Left kidney (tissue), 2 donors: ENCODE measurements around the gene PON3. TPM values are rescaled to one million over a fixed set of nuclear protein-coding genes. Genes with fewer than 3 reads are reported as not detected.
"Not testable (repeated sequence)": the region's sequence is repeated elsewhere in the genome, so short reads cannot be mapped to it uniquely, and the experiment has no call there.

Experiments used
- DNase-seq: peaks from one replicate; pipeline ENCODE4 v3.0.0-alpha.2; 2013
- polyA plus RNA-seq: library from polyadenylated mRNA; unstranded; fragments of 120-200 nt; gene quantifications from one replicate; pipeline ENCODE4 v1.2.1, GENCODE V29; 2013; ENCODE audit not compliant: insufficient read length

PON3 gene
- polyA plus RNA-seq, 1 donor: 2.5 TPM

- no peak for DNase-seq
Measured at GRCh38 chr7:95412075-95412474, 15.9 kb upstream of the PON3 start.

- no peak for DNase-seq
Measured at GRCh38 chr7:95411666-95412065, 15.5 kb upstream of the PON3 start.

- no peak for DNase-seq
Measured at GRCh38 chr7:95411036-95411435, 14.9 kb upstream of the PON3 start.

GRCh38 chr7:95407751-95408150 is 11.6 kb upstream of the PON3 start:
- no peak for DNase-seq

- DNase-seq: no peak
Measured at GRCh38 chr7:95405800-95406199, 9.6 kb upstream of the PON3 start.

- no peak for DNase-seq
Measured at GRCh38 chr7:95405208-95405607, 9.0 kb upstream of the PON3 start.

- no peak for DNase-seq
Measured at GRCh38 chr7:95404316-95404865, 8.2 kb upstream of the PON3 start.

GRCh38 chr7:95398155-95398940 is 2.2 kb upstream of the PON3 start:
- DNase-seq: no peak

GRCh38 chr7:95397381-95397780 is 1.2 kb upstream of the PON3 start:
- no peak for DNase-seq

- no peak for DNase-seq
Measured at GRCh38 chr7:95395755-95396135, 430 bp downstream of the PON3 start.

GRCh38 chr7:95394370-95394769 is 1.8 kb downstream of the PON3 start:
- DNase-seq: no peak

- no peak for DNase-seq
Measured at GRCh38 chr7:95391761-95392160, 4.4 kb downstream of the PON3 start.

GRCh38 chr7:95389516-95389915 is 6.7 kb downstream of the PON3 start:
- DNase-seq: no peak

- DNase-seq: not testable (repeated sequence)
Measured at GRCh38 chr7:95379457-95379856, 16.7 kb downstream of the PON3 start.

GRCh38 chr7:95376632-95377400 is 19.4 kb downstream of the PON3 start:
- no peak for DNase-seq

- no peak for DNase-seq
Measured at GRCh38 chr7:95375591-95376257, 20.5 kb downstream of the PON3 start.

GRCh38 chr7:95373323-95373722 is 22.9 kb downstream of the PON3 start:
- DNase-seq: no peak

GRCh38 chr7:95368235-95368634 is 27.9 kb downstream of the PON3 start:
- no peak for DNase-seq

GRCh38 chr7:95367606-95368005 is 28.6 kb downstream of the PON3 start:
- DNase-seq: no peak

GRCh38 chr7:95365151-95365550 is 31.0 kb downstream of the PON3 start:
- no peak for DNase-seq

- no peak for DNase-seq
Measured at GRCh38 chr7:95357623-95358022, 38.6 kb downstream of the PON3 start.

- DNase-seq: no peak
Measured at GRCh38 chr7:95342642-95343307, 53.4 kb downstream of the PON3 start.
